HepG2 (cell line): Measurements from ENCODE around the gene ACVR1B.

Experiments used
- FOXA1 ChIP-seq, 2 experiments: fragments of 450-650 bp in 1 of 2; sonication (generic) in 1 of 2; formaldehyde crosslinking in 1 of 2; IDR thresholded peaks; 2 replicates each; pipeline versions ENCODE4 v1.4.0 to v1.6.1; 2016 to 2020; ENCODE audit warnings: missing genetic modification reagents in 1 of 2
- ZBTB4 ChIP-seq: sonication (generic); formaldehyde crosslinking; IDR thresholded peaks from 2 replicates; pipeline ENCODE4 v1.4.0; 2020; ENCODE audit warnings: missing genetic modification reagents, mild to moderate bottlenecking, borderline replicate concordance

DNA sequence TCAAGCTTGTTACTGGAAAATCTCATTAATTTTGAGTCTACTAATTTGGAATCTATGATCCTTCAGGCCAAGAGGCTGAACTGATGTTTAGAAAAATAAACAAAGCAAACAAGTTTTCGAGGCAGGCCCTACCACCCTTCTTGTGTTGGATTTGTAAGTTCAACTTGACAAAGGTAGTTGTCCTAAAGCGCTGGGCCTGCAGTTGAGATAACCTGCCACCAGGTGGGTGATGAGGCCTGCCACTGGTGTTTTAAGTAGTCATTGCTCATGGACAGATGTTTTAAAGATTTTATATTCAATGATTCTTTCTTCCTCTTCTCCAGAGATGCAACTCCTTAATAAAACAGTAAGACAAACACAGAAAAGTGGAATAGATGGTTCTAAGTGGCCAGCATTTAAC lies 24.8 kb upstream of the ACVR1B start:
- no peak for TF ChIP-seq ZBTB4
- no peak for TF ChIP-seq FOXA1 (IDR thresholded peaks at IDR 0.05)
- no peak for TF ChIP-seq FOXA1 (CRISPR knock-in tag; IDR thresholded peaks at IDR 0.05)
